Measurements from ENCODE around the gene DHDDS.
"Not testable (repeated sequence)": the region's sequence is repeated elsewhere in the genome, so short reads cannot be mapped to it uniquely, and the experiment has no call there.

The DHDDS gene, protein sequence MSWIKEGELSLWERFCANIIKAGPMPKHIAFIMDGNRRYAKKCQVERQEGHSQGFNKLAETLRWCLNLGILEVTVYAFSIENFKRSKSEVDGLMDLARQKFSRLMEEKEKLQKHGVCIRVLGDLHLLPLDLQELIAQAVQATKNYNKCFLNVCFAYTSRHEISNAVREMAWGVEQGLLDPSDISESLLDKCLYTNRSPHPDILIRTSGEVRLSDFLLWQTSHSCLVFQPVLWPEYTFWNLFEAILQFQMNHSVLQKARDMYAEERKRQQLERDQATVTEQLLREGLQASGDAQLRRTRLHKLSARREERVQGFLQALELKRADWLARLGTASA

DNA sequence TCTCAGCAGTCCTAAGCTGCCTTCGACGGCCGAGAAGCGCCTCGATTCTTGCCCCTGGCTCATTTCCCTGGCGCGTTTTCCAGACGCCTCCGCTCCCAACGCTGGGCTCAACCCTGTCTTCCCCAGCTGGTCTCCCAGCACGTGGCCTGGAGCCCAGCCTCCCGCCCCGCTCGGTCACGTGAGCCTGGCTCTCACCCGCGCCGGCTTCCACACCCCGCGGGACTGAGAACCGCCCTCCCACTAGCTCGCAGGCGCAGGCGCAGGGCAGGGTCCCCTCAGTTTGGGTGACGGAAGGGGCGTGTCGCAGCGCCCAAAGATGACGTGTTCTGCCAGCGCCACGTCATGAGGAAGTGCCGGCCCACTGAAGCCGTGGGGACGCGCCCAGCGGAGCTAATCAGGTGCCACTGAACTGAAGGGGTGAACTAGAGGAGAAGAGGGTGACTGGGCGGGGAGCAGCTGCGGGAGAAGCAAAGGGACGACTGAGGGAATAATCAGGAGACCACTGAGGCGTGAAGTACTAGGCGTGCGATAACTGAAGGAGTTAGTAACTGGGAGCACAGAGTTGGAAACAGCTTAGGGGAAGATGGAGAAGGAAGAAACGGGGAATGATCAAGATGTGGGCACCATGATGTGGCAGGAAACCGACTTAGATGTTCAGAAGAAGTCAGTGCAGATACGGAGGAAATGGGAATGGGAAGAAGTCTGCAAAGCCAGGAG lies at the start of gene DHDDS:
Gene DHDDS (plus strand): TSS at position 343 of the 717 bp plus-strand sequence. CDS start 625 bp downstream, outside the sequence.
- peak; percentile 97 for DNase-seq (ENCODE audit: low read depth)

DNA sequence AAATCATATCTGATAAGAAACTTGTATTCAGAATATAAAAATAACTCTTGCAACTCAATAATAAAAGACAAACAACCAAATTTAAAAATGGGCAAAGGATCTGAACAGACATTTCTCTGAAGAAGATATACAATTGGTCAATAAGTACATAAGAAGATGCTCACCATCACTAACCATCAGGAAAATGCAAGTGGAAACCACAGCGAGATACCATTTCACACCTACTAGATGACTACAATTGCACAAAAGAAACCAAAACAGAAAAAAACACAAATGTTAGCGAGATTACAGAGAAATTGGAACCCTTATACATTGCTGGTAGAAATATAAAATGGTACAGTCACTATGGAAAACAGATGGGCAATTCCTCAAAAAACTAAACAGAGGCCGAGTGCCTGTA lies 48.0 kb upstream of the DHDDS start:
- no peak for DNase-seq (ENCODE audit: low read depth)

DNA sequence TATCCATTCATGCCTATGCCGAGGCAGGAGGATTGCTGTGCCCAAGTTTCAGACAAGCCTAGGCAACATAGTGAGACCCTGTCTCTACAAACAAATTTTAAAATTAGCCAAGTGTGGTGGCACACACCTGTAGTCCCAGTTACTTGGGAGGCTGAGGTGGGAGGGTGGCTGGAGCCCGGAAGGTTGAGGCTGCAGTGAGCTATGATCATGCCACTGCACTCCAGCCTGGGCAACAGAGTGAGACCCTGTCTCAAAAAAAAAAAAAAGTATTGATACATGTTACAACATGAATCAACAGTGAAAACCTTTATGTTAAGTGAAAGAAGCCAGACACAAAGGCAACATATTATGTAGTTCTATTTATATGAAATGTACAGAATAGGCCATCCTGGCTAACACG lies 47.1 kb upstream of the DHDDS start:
- DNase-seq (ENCODE audit: low read depth) = not testable (repeated sequence)

DNA sequence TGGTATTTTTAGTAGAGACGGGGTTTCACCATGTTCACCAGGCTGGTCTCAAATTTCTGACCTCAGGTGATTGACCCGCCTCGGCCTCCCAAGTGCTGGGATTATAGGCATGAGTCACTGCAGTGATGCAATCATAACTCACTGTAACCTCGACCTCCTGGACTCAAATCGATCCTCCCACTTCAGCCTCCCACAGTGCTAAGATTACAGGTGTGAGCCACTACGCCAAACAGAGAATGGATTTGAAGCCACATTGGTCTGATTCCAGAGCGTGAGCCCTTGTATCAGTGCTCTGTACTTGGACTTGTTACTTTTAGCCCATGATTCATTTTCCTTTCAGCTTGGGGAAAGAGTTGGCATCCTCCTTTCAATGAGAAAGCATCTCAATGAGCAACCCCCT lies 44.7 kb upstream of the DHDDS start:
- DNase-seq (ENCODE audit: low read depth) = no peak

DNA sequence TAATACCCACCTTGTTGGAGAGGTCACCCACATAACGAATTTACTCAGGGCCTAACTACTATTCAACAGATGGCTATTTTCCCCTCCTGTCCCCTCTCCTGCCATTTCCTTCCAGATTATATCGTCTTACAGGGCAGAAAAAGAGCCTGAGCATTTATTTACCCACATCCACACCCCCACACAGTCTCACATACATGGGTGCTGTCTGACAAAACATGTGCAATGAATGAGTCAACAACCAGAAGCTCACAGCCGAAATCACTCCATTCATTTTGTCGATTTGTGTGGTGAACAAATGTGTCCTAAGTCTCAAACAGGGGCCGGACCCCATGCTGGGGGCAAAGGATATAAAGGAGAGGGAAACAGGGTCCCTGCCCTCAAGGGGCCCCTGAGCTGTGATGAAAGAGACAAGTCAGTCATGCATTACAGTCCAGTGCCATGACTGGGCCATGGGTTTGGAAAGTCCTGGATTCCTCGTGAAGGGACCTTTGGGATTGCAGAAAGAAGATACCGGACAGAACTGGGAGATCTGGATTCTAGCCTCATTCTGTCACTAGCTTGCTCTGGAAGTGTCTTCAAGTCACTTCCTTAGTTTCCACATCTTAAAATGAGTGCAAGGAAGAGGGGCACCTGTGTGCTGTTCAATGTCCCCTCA lies 43.2 kb upstream of the DHDDS start:
- no peak for DNase-seq (ENCODE audit: low read depth)

DNA sequence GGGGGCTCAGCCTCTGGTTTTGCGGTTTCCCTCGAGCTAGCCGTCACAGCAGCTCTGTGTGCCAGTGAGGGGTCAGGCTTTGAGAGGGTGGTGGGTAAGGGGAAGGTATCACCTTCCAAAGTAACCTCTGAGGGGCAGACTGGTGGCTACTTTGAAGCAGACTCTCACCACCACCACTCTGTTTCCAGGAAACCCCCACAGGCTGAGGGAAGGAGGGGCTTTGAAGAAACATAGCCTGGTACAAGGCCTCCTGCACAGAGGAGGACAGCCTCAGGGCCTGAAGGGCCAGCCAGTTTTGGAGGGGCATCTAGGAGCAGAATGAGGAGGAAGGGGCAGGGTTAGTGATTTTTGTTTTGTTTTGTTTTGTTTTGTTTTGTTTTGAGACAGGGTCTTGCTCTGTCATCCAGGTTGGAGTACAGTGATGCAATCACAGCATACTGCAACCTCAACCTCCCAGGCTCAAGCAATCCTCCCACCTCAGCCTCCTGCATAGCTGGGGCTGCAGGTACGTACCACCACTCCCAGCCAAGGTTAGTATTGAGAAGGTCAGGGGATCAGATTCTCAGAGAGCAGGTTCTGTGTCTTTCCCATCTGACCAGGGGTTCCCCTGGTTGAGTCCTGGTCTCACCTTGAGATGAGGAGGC lies 42.4 kb upstream of the DHDDS start:
- no peak for DNase-seq (ENCODE audit: low read depth)

DNA sequence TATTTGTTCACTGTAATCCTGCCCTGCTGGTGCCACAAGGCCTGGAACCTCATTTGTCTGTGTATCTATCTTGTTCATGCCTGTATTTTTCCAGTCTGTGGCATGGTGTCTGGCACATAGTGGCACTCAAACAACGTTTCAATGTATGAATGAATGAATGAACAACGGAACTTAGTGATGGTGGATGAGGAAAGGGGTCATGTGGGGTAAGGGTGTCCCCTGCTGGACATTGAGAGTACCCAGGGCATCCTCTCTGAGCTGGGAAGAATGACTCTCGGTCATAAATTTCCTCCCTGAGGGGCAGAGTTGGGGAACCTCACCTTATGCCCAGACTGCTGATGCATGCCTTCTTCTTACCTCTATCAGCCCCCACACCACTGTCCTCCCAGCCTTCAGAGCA lies 40.7 kb upstream of the DHDDS start:
- DNase-seq (ENCODE audit: low read depth) = no peak

DNA sequence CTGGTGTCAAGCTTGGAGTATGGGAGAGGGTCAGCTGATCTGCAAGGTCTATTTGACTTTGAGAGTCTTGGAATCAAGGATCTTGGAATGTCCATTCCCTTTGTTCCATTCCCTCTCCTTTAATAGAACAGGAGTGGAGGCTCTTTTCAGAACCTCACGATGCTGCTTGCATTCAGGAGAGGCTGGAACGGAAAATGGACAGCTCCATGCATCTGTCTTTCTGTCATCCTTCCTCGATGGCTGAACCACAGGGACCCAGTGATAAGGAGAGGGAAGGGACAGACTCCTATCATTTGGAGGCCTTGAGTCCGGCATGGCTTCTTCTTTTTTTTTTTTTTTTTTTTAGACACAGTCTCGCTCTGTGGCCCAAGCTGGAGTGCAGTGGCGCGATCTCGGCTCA lies 36.4 kb upstream of the DHDDS start:
- DNase-seq (ENCODE audit: low read depth) = no peak

DNA sequence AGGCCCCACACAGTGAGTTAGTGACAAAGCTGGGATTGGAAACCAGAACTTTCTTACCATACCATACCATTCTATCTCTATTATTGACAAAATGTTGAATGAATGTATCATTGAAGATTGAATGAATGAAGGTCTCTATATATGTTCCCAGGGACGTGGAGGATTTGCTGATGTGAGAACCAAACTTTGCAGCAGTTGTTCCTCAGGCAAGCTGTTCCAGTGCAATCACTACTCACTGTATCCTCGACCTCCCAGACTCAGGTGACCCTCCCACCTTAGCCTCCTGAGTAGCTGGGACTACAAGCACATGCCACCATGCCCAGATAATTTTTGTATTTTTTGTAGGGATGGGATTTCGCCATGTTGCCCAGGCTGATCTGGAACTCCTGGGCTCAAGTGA lies 33.1 kb upstream of the DHDDS start:
- DNase-seq (ENCODE audit: low read depth) = no peak

DNA sequence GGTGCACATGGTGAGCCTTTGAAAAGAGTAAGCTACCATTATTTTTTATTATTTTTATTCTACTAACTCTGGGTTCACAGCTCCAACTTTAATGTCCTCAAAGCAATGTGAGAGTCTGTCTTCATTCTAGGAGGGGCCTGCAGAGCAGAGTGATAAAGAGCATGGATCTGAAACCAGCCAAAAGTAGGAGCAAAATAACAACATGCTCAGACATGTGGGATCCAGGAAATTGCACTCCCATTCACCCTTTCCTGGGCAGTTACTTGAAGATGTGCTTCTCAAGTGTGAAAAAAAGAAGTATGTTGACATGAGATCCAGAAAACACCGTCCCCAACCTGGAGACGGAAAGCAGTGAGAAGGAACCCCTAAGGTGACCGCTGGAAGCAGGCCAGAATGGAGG lies 30.2 kb upstream of the DHDDS start:
- no peak for DNase-seq (ENCODE audit: low read depth)

DNA sequence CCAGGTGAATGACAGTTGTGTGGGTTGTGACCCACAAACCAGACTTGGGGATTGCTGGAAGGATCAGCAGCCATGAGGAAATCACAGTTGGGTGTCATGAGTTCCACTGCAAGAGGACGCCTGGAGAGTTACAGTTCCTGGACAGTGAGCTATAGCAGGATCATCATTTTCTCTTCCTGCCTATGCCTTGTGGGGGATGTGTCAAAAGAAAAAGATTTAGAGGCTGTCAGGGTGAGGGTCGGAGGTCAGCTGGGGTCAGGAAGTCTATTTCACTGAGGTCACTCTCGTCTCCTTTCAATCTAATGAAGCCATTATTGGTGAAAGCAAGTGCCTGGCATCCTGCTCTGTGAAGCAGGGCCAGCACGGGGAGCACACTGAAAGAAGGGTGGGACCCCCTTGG lies 28.5 kb upstream of the DHDDS start:
- no peak for DNase-seq (ENCODE audit: low read depth)

DNA sequence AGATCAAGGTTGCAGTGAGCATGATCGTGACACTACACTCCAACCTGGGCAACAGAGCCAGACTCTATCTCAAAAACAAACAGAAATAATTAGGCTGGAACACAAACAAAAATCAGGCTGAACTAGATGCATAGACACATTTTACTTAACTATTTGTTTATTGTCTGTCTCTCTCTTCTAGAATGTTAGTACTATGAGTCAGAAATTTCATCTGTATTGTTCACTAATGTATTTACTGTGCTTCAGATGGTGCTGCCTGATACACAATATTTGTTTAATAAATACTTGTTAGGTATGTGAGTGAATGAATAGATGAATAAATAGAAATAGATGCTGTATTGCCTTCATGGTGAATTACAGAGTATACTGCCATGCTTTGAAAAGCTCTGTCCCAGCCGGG lies 27.5 kb upstream of the DHDDS start:
- no peak for DNase-seq (ENCODE audit: low read depth)

DNA sequence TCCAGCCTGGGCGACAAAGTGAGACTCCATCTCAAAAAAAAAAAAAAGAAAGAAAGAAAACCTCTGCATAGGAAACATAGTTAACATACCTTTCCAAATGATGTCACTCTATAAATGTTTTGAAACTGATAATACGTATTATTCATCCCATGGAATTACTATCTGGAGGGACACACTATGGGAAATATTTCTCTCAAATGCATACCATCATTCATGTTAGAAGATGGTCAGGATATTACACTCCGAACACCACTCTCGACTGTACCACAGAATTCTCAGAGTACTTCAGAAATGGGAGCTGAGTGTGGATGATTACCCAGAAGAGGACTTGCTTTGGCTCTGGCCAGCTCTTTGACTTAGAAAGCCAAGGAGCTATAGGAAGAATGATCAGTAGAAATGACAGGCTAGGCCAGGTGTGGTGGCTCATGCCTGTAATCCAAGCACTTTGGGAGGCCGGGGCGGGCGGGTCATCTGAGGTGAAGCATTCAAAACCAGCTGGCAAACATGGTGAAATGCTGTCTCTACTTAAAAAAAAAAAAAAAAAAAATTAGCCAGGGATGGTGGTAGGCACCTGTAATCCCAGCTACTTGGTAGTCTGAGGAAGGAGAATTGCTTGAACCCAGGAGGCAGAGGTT lies 26.7 kb upstream of the DHDDS start:
- no peak for DNase-seq (ENCODE audit: low read depth)

DNA sequence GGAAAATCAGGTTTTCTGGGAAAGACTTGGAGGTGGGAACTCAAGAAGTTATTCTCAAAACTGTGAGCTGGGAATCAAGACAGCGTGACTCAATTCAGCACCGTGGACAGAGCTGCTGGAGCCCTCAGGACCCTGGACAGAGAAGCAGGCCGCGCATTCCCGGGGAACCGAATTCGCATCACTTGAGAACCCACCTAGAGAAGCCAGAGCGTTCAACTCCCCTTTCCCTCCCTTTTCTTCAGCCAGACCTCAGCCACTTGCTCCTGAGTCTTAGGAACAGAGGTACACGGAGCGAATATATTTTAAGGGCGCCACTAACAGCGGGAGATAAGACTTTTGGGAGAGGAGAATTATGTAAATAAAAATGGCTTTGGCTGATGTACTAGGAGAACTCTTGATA lies 23.5 kb upstream of the DHDDS start:
- peak; percentile 58 for DNase-seq (ENCODE audit: low read depth)

DNA sequence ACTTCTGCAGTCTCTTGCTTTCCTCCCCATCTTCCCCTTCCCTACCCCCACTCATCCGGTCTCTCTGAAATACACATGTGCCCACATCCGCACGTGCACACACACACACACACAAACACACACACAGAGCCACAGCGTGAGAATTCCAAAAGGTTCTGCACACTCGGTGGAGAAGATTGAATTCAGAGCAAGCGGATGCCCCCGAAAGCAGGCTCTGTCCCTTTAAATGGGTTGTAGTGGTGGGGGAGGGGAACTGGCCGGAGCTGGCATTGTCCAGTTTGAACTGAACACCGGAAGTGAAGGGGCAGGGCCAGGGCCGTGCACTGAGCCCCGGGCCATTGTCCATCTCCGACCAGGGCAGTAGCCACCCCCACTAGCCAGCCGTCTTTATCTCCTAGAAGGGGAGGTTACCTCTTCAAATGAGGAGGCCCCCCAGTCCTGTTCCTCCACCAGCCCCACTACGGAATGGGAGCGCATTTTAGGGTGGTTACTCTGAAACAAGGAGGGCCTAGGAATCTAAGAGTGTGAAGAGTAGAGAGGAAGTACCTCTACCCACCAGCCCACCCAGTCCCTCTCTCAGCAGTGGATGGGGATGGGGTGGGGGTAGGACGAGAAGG lies 22.8 kb upstream of the DHDDS start:
- DNase-seq (ENCODE audit: low read depth) = no peak

DNA sequence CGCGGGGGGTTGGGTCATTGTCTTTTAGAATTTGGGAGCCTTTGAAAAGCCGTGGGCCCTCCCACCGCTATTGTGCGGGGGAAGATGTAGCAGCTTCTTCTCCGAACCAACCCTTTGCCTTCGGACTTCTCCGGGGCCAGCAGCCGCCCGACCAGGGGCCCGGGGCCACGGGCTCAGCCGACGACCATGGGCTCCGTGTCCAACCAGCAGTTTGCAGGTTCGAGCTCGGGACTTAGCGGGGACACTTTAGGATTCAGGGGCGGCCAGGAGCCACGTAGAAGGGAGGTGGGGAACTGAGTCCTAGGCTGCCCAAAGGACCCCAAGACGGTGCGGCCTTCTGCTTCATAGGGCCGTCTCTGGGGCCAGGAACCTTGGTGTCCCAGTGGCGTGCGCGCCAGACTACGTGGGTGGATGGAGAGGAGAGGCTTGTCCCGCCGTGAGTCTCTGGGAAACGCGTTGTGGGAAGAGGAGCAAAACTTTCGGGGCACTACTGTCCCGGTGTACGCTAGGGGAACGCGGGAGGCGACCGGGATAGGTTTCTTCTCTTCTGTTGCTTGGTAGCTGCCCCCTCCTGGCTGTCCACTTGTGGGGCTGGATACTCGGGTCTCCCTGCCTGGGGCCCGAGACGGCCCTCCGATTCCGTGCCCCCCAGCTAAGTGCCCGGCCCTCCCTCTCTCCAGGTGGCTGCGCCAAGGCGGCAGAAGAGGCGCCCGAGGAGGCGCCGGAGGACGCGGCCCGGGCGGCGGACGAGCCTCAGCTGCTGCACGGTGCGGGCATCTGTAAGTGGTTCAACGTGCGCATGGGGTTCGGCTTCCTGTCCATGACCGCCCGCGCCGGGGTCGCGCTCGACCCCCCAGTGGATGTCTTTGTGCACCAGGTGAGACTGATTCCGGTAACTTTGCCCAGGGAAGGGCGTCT lies 21.2 kb upstream of the DHDDS start, which contains the start of gene LIN28A:
Gene LIN28A (plus strand): TSS at position 112 of the 918 bp plus-strand sequence. CDS start 75 bp downstream, at position 187.
- no peak for DNase-seq (ENCODE audit: low read depth)

DNA sequence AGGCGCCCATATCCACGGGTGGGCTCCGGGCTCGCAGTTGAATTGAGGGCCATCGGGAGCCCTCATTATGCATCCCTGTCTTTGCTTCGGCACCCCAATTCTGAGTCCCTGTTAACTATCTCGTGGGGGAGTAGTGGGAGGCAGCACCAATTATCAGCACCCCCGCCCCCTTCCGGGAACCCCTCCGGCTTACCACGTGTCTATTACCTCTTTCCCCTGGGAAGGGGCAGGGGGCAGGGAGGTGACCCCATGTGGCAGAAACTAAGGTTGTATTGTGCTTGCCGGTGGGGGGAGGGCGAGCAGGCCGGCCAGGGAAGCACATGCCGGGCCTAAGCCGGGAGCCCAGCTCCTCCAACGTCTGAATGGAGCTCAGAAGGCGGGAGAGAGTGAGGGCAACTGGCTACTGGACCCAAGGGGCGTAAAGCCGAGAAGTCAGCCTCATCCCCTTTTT lies 20.5 kb upstream of the DHDDS start:
- no peak for DNase-seq (ENCODE audit: low read depth)

DNA sequence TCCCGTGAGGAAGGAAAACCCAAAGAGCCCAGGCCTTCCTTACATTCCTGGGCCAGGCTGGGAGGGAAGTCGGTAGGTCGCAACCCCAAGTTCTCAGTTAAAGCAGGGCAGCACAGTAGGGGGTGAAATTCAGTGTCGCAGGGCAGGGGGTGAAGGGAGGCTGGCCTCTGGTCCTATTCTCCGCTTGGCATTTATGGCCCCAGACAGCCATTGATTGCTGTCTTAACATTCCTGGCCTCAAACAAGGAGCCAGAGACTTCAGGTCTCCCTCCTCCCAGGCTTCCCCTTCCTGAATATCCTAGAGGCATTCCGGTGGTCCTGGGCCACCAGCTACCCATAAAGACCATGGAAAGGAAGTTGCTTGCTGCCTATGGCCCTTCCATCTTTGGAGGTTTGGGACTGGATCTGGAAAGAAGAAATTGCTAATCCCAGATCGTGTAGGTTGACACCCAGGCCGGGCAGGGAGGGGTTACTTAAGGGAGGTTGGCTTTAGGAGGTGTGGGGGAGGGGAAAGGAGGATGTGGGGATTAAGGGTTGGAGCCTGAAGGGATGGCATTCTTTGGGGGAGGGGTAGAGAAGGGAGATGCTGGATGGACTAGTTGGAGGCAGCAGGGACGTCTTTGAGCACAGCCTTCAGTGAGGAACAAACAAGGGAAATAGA lies 19.8 kb upstream of the DHDDS start:
- no peak for DNase-seq (ENCODE audit: low read depth)

DNA sequence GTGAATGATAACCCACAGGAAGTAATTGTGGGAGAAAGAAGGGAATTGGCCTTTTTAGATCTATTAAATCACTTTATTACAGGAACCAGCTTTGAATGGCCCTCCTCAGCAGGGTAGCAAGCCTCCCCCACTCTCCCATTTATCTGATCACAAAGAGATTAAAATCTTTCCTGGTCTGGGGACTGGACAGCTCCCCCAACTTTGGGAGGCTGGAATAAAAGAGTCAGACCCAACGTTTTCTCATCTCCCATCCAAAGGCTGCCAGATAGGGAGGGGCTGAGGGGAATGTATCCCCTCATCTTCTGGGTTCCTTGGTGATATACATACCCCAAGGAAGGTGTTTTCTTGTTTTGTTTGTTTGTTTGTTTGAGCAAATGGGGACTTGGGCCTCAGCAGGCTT lies 19.1 kb upstream of the DHDDS start:
- no peak for DNase-seq (ENCODE audit: low read depth)
